Measurements from ENCODE around the gene MARK1.

DNA sequence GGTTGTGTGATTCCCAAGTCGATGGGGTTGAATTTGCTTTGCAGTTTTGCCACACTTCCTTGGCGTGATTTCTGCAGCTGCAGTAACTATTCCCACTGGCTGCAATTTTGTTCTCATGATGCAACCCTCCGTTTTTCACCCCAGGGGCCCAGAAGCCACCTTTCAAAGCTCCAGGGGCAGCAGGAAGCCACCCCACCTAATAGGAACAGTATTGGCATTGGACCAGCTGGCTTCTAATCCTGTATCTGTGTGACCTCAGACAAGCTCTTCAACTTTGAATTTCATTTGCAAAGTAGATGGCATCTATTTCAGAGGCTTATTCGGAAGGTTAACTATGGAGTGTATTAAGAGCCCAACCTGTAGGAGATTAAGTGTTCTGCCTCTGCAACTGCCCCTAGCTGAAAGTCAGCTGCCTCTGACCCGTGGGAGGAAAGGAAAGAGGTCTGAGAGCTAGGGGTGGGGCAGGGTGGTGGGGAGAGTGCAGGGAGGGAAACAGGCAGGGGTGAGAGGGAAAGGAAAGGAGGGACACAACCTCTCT, 174.9 kb downstream of the MARK1 start:
- TF ChIP-seq CTCF (IDR thresholded peaks at IDR 0.05) (no peak), POLR2A (IDR thresholded peaks at IDR 0.05) (no peak)

Measured in ovary (tissue), 3 donors.